ENCODE data around the gene NAB2. TPM values are rescaled to one million over a fixed set of nuclear protein-coding genes. Genes with fewer than 3 reads are reported as not detected.

Gene NAB2
- total and polyA plus RNA-seq, 4 donors: 1.9 to 10.0 (median 6.2) TPM

- peak overlapping the region; percentile 98 to 99 for H3K9ac ChIP-seq (ENCODE audit: low read depth in 1 of 2, low read length in 2 of 2)
- H3K27ac ChIP-seq (ENCODE audit: low read depth in 1 of 2, low read length in 2 of 2): peak overlapping the region; percentile 99
- WGBS: 3% methylated on average over 28 of the region's 28 CpGs
- peak overlapping the region; percentile 71 to 93 (median 86) for H3K4me3 ChIP-seq (ENCODE audit: low read depth in 1 of 3, low read length in 3 of 3)
- no peaks in the 10 kb centered on the region for H3K27me3 ChIP-seq (ENCODE audit: control insufficient read depth in 4 of 4, insufficient read depth in 4 of 4, low read length in 3 of 4)
- DNase-seq (ENCODE audit: low spot score): peak; percentile 77
- H3K9me3 ChIP-seq (ENCODE audit: control insufficient read depth in 4 of 4, low read length in 3 of 4): no peaks in the 10 kb centered on the region
- peaks cover 11 to 21% (median 15%) of the 10 kb centered on the region in 4 donors for H3K36me3 ChIP-seq (ENCODE audit: control insufficient read depth in 4 of 4, insufficient read depth in 3 of 4, low read depth in 1 of 4, low read length in 3 of 4)
- peaks cover 7 to 45% (median 33%) of the 10 kb centered on the region in 4 donors for H3K4me1 ChIP-seq (ENCODE audit: control insufficient read depth in 4 of 4, insufficient read depth in 4 of 4, low read length in 3 of 4)
- TF ChIP-seq RAD21 (IDR thresholded peaks at IDR 0.05): peak in 1 of 2 donors; percentile 60
- TF ChIP-seq EGR1 (IDR thresholded peaks at IDR 0.05; ENCODE audit: low read depth in 2 of 2): peak in 1 of 2 donors; percentile 29
- TF ChIP-seq REST (IDR thresholded peaks at IDR 0.05): no peak
- no peak for TF ChIP-seq MAX (IDR thresholded peaks at IDR 0.05)
- no peak for TF ChIP-seq GABPA (IDR thresholded peaks at IDR 0.05 in 1 of 2, conservative IDR thresholded peaks at IDR 0.05 in 1 of 2)
- TF ChIP-seq JUND (IDR thresholded peaks at IDR 0.05): no peak
- TF ChIP-seq ATF3 (IDR thresholded peaks at IDR 0.05): no peak
- TF ChIP-seq CTCF (IDR thresholded peaks at IDR 0.05; ENCODE audit: low read depth, low read length, missing input control): no peak
- TF ChIP-seq TAF1 (conservative IDR thresholded peaks at IDR 0.05): no peak
- peak in 1 of 2 donors; percentile 34 for TF ChIP-seq RXRA (IDR thresholded peaks at IDR 0.05)
- peak; percentile 40 to 55 for TF ChIP-seq HNF4A (conservative IDR thresholded peaks at IDR 0.05)
- no peak for TF ChIP-seq ZBTB33 (IDR thresholded peaks at IDR 0.05)
- peak; percentile 11 for TF ChIP-seq NR2F2 (IDR thresholded peaks at IDR 0.05)
- TF ChIP-seq HNF4G (IDR thresholded peaks at IDR 0.05): no peak
- no peak for TF ChIP-seq YY1 (IDR thresholded peaks at IDR 0.05)
- no peak for TF ChIP-seq FOXA1 (IDR thresholded peaks at IDR 0.05)
- TF ChIP-seq SP1 (IDR thresholded peaks at IDR 0.05): peak; percentile 21
- no peak for TF ChIP-seq FOXA2 (IDR thresholded peaks at IDR 0.05)
These were observed 21.5 kb downstream of the NAB2 start for GRCh38 chr12:57110104-57111030.

Measured in liver (tissue), 9 donors.